Measurements from ENCODE around the gene TMEM175.
A peak's percentile ranks its signal among the peaks of the same experiment; 100 is the strongest.
"Not testable (repeated sequence)": the region's sequence is repeated elsewhere in the genome, so short reads cannot be mapped to it uniquely, and the experiment has no call there.

The TMEM175 gene

DNA sequence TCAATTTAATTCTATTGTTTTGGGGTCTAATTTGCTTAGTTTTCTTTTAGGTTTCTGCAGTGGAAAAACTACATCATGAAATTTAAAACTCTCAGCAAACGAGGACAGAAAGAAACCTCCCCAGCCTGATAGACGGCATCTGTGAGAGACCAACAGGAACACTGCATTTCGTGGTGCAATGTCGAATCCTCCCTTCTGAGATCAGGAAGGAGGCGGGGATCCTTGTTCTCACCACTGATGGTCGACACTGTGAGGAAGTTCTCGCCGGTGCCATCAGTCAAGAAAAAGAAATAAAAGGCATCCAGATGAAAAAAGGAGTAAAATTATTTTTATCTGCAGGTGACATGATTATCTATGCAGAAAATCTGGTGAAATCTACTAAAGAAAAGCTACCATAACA is 16.7 kb upstream of the TMEM175 start:
- peak; percentile 42 for DNase-seq (ENCODE audit: low read depth)

GRCh38 chr4:917466-917865 is 14.8 kb upstream of the TMEM175 start:
- DNase-seq (ENCODE audit: low read depth) = no peak

DNA sequence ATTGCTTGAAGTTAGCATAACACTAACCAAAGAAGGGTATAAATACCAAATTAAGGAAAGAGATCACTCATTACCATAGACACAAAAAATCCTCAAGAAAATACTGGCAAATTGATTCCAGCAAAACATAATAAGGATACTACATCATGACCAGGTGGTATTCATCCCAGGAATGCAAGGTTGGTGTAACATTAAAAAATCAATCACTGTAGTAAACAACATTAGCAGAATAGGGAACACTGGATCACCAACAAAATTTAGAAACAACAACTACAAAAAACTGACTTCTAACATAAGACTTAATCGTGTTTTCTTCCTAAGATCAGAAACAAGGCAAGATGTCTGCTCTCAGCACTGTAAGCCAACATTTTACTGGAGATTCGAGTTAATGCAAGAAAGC is 14.3 kb upstream of the TMEM175 start:
- no peak for DNase-seq (ENCODE audit: low read depth)

- DNase-seq (ENCODE audit: low read depth) = not testable (repeated sequence)
Measured at GRCh38 chr4:918591-918990, 13.7 kb upstream of the TMEM175 start.

GRCh38 chr4:919004-919680 is 13.1 kb upstream of the TMEM175 start:
- not testable (repeated sequence) for DNase-seq (ENCODE audit: low read depth)

GRCh38 chr4:921830-922331 is 10.4 kb upstream of the TMEM175 start:
- DNase-seq (ENCODE audit: low read depth) = no peak

DNA sequence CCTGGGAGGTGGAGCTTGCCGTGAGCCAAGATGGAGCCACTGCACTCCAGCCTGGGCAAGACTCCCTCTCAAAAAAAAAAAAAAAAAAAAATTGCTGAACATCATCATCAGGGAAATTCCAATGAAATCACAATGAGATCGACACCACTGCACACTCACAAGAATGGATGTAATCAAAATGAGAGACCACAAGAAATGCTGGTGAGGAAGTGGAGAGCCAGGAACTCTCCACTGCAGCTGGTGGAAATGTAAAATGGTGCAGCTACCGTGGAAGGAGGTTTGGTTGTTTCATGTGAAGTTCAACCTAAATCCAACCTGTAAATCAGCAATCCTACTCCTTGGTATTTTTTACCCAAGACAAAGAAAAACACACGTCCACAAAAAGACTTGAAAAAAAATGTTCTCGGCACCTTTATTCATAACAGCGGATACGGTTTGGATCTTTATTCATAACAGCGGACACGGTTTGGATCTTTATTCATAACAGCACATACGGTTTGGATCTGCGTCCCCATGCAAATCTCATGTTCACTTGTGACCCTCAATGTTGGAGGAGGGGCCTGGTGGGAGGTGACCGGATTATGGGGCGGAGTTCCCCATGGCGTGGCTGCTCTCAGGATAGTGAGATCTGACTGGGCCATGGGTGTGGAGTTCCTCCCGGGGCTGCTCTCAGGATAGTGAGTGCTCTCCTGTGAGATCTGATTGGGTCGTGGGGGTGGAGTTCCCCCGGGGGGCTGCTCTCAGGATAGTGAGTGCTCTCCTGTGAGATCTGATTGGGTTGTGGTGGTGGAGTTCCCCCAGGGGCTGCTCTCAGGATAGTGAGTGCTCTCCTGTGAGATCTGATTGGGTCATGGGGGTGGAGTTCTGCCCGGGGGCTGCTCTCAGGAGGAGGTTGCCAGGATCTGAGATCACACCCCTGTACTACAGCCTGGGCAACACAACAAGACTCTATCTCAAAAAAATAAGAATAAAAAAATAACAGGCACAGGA is 7.9 kb upstream of the TMEM175 start:
- peak; percentile 57 for DNase-seq (ENCODE audit: low read depth)

GRCh38 chr4:925171-925570 is 7.1 kb upstream of the TMEM175 start:
- DNase-seq (ENCODE audit: low read depth) = no peak

DNA sequence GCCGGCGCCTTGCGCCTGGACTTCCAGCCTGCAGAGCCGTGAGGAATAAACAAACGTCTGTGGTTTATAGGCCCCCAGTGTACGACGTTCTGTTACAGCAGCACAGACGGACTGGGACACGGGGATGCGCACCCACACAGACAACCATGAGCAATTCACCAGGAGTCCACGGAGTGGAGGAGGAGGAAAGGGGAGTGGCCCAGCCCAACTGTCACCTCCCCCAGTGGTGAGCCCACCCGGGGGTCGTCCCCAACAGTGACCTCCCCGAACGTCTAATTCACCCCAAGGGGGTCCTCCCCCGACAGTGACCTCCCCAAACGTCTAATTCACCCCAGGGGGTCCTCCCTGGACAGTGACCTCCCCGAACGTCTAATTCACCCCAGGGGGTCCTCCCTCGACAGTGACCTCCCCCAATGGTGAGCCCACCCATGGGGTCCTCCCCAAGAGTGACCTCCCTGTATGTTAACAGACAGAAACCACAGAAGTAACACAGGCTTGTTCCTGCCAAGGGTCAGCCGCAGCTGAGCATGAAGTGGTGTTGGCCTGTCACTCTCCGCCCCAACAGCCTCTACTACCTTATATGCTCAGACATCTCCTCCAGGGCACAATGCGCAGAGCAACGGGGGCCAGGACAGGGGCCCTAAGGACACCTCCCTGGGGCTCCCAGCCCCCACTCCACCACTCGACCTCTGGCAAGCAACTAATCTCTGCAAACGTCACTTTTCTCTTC is 6.3 kb upstream of the TMEM175 start:
- no peak for DNase-seq (ENCODE audit: low read depth)

GRCh38 chr4:926538-926937 is 5.7 kb upstream of the TMEM175 start:
- DNase-seq (ENCODE audit: low read depth) = no peak

DNA sequence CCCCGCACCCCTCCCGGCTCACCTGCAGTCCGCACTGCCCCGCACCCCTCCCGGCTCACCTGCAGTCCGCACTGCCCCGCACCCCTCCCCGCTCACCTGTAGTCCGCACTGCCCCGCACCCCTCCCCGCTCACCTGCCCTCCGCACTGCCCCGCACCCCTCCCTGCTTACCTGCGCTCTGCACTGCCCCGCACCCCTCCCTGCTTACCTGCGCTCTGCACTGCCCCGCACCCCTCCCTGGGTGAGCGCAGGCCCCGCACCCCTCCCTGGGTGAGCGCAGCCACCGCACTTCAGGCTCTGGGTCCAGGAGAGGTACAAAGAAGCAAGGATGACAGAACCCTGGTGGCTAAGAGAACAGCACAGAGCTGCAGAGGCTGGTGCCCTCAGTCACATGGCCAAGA is 4.7 kb upstream of the TMEM175 start:
- DNase-seq (ENCODE audit: low read depth) = not testable (repeated sequence)

DNA sequence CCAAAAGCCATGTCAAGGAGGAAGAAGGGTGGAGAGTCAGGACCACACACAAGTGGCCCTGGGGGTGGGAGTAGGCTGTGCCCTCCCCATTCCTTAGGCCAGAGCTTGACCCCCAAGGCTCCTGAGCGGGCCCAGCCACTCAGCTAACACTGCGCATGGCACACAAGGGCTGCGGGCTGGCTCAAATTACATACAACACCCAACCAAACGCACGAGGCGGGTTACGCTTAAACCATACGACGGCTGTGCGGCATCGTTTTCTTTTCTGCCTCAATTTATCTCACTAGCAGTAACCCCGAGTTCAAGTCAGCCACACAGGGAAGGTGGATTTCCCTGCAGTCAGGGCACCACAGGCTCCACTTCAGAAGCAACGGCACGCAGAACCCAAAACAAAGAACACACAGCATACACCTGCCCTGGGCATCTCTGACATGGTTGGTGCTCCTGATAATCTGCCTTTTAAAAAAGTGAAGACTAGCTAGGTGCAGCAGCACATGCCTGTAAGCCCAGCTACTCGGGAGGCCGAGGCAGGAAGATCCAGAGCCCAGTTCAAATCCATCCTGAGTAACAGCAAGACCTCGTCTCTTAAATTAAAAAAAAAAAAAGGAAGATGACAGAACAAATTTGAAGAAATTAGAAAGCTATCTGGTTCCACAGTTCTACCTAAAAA is 3.0 kb upstream of the TMEM175 start:
- DNase-seq (ENCODE audit: low read depth) = no peak

- DNase-seq (ENCODE audit: low read depth) = peak; percentile 59
Measured at GRCh38 chr4:930028-930551, 2.2 kb upstream of the TMEM175 start.

DNA sequence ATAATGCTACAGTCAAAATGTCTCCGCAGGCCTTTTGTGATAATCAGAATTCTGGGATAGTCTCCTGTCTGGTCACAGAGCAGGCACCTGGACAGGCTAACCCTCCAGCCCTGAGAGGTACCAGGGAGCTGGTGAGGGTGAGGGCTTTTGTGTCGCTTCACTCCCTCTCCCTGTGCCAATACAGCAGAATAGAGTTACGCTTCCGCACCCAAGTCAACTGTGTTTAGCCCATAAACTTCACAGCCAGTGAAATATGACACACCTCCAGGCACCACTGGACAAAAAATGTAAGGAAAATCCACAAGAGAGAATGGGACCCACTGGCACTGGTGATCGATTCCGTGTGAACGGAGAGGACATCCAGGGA is 1.4 kb upstream of the TMEM175 start:
- no peak for DNase-seq (ENCODE audit: low read depth)

GRCh38 chr4:931194-931959 is 883 bp upstream of the TMEM175 start:
- DNase-seq (ENCODE audit: low read depth) = peak; percentile 62

DNA sequence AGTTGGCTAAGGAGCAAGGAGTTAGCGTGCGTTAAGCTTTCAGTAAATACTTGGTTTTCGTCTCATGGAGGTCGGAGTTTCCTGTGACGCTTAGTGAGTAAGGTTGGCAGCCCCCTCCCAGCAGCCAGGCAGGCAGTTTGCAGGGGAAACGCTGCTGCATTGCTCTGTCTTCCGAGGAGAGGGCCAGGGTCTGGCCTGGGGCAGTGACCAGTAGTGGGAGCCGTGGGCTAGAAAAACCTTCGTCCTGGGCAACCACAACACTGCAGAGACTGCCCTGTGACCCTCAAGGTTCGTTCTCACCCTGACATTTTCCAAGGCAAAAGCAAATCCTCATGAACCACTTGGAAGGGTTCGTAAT is 432 bp downstream of the TMEM175 start:
- DNase-seq (ENCODE audit: low read depth) = no peak

DNA sequence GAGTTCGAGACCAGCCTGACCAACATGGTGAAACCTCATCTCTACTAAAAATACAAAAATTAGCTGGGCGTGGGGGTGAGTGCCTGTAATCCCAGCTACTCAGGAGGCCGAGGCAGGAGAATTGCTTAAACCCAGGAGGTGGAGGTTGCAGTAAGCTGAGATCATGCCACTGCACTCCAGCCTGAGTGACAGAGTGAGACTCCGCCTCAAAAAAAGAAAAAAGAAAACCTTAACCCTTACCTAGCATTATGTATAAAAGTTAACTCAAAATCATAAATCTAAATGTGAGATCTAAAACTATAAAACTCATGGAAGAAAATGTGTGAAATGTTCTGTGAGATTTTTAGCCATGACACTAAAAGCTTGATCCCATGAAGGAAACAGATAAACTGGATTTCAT is 7.2 kb downstream of the TMEM175 start:
- DNase-seq (ENCODE audit: low read depth) = not testable (repeated sequence)

GRCh38 chr4:945274-946102 is 13.2 kb downstream of the TMEM175 start:
- peak; percentile 19 for DNase-seq (ENCODE audit: low read depth)

- DNase-seq (ENCODE audit: low read depth) = no peak
Measured at GRCh38 chr4:946103-946450, 13.8 kb downstream of the TMEM175 start.

All from iris pigment epithelial cell (primary cell).